GM23338 (cell line): Measurements from ENCODE around the gene SLC9A8.

ENCODE experiments used
- CREB1 ChIP-seq: fragments of 250-450 bp; sonication (Bioruptor Pico); IDR thresholded peaks from 2 replicates; pipeline ENCODE4 v1.5.0; 2020; ENCODE audit warnings: low read depth, mild to moderate bottlenecking, moderate library complexity
- EZH2 ChIP-seq: fragments of 200-600 bp; sonication (generic); IDR thresholded peaks from one replicate; pipeline ENCODE4 v1.8.0; 2017; ENCODE audit warnings: antibody characterized with exemption, mild to moderate bottlenecking, low read depth; ENCODE audit not compliant: unreplicated experiment
- EZH2phosphoT487 ChIP-seq: fragments of 200-600 bp; sonication (generic); IDR thresholded peaks from one replicate; pipeline ENCODE4 v1.8.1; 2018; ENCODE audit warnings: antibody characterized with exemption; ENCODE audit not compliant: unreplicated experiment
- JUNB ChIP-seq: IDR thresholded peaks from one replicate; pipeline ENCODE4 v1.6.1; 2016; ENCODE audit warnings: antibody characterized with exemption; ENCODE audit not compliant: unreplicated experiment
- NANOG ChIP-seq: IDR thresholded peaks from 2 replicates; pipeline ENCODE4 v1.6.1; 2016; ENCODE audit warnings: antibody characterized with exemption, borderline replicate concordance
- POLR2AphosphoS5 ChIP-seq: IDR thresholded peaks from 2 replicates; pipeline ENCODE4 v1.6.1; 2016; ENCODE audit warnings: antibody characterized with exemption, low read depth
- STAT1 ChIP-seq: IDR thresholded peaks from one replicate; pipeline ENCODE4 v1.6.1; 2016; ENCODE audit warnings: antibody characterized with exemption; ENCODE audit not compliant: unreplicated experiment
- TF ChIP-seq, protein P1 (sequence below), 2 experiments: fragments of 200-600 bp in 1 of 2; sonication (generic) in 1 of 2; conservative IDR thresholded peaks; 2 replicates each; pipeline versions ENCODE4 v1.5.1 to v1.6.1; 2016 to 2017; ENCODE audit warnings: antibody characterized with exemption in 2 of 2, low read depth in 2 of 2, mild to moderate bottlenecking in 2 of 2, moderate library complexity in 1 of 2
- TF ChIP-seq, protein P2 (sequence below): IDR thresholded peaks from 2 replicates; pipeline ENCODE4 v1.6.1; 2016; ENCODE audit warnings: antibody characterized with exemption
- TF ChIP-seq, protein P3 (sequence below): IDR thresholded peaks from one replicate; pipeline ENCODE4 v1.6.1; 2018; ENCODE audit warnings: antibody characterized with exemption; ENCODE audit not compliant: unreplicated experiment
- TF ChIP-seq, protein P4 (sequence below): fragments of 250-450 bp; sonication (Bioruptor Pico); IDR thresholded peaks from 2 replicates; pipeline ENCODE4 v1.5.0; 2020; ENCODE audit warnings: mild to moderate bottlenecking, moderate library complexity

DNA sequence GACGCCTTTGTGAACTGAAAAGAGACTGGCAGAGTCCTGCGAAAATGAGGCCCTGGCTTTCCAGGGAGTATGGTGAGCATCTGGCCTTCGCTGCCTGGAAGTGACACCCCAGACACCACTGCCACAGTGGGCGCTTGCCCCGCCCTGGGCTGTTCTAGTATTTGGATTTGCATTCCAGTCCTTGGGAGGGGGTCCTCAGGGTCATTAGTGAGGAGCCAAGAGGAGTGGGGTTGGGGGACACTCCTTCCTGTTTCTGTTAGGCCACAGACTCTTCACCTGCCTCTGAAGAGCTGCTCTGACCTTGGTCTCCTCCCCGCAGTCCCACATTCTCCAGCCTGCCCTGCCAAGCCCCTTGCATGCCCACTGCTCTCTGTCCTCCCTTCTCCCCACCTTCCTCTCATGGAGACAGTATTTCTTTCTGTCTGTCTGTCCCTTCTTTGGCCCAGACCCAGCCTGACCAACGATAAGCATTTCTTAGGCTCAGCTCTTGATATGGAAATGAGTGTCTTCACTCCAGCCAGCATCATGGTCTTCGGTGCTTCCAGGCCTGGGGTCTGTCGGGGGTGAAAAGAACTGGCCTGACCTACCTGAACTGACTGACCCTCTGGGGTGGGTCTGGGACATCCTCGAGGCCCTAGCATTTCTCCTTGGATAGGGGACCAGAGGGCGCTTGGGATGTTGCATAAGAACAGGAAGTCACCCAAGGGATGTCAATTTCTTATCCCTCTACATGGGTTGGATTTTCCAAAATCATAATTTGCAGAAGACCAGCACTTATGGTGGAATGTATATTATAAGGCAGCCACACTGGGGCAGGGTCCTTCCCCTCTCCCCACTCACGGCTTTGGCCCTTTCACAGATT is 19.4 kb downstream of the SLC9A8 start:
- no peak for TF ChIP-seq POLR2AphosphoS5
- no peak for TF ChIP-seq EZH2
- no peak for TF ChIP-seq NANOG
- no peak for TF ChIP-seq CREB1 (CRISPR knock-in tag)
- TF ChIP-seq, protein P1, sequence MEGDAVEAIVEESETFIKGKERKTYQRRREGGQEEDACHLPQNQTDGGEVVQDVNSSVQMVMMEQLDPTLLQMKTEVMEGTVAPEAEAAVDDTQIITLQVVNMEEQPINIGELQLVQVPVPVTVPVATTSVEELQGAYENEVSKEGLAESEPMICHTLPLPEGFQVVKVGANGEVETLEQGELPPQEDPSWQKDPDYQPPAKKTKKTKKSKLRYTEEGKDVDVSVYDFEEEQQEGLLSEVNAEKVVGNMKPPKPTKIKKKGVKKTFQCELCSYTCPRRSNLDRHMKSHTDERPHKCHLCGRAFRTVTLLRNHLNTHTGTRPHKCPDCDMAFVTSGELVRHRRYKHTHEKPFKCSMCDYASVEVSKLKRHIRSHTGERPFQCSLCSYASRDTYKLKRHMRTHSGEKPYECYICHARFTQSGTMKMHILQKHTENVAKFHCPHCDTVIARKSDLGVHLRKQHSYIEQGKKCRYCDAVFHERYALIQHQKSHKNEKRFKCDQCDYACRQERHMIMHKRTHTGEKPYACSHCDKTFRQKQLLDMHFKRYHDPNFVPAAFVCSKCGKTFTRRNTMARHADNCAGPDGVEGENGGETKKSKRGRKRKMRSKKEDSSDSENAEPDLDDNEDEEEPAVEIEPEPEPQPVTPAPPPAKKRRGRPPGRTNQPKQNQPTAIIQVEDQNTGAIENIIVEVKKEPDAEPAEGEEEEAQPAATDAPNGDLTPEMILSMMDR (conservative IDR thresholded peaks at IDR 0.05; ENCODE audit: low read depth in 2 of 2) = no peak
- no peak for TF ChIP-seq STAT1
- TF ChIP-seq, protein P2, sequence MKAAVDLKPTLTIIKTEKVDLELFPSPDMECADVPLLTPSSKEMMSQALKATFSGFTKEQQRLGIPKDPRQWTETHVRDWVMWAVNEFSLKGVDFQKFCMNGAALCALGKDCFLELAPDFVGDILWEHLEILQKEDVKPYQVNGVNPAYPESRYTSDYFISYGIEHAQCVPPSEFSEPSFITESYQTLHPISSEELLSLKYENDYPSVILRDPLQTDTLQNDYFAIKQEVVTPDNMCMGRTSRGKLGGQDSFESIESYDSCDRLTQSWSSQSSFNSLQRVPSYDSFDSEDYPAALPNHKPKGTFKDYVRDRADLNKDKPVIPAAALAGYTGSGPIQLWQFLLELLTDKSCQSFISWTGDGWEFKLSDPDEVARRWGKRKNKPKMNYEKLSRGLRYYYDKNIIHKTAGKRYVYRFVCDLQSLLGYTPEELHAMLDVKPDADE = no peak
- no peak for TF ChIP-seq EZH2phosphoT487
- TF ChIP-seq, protein P3, sequence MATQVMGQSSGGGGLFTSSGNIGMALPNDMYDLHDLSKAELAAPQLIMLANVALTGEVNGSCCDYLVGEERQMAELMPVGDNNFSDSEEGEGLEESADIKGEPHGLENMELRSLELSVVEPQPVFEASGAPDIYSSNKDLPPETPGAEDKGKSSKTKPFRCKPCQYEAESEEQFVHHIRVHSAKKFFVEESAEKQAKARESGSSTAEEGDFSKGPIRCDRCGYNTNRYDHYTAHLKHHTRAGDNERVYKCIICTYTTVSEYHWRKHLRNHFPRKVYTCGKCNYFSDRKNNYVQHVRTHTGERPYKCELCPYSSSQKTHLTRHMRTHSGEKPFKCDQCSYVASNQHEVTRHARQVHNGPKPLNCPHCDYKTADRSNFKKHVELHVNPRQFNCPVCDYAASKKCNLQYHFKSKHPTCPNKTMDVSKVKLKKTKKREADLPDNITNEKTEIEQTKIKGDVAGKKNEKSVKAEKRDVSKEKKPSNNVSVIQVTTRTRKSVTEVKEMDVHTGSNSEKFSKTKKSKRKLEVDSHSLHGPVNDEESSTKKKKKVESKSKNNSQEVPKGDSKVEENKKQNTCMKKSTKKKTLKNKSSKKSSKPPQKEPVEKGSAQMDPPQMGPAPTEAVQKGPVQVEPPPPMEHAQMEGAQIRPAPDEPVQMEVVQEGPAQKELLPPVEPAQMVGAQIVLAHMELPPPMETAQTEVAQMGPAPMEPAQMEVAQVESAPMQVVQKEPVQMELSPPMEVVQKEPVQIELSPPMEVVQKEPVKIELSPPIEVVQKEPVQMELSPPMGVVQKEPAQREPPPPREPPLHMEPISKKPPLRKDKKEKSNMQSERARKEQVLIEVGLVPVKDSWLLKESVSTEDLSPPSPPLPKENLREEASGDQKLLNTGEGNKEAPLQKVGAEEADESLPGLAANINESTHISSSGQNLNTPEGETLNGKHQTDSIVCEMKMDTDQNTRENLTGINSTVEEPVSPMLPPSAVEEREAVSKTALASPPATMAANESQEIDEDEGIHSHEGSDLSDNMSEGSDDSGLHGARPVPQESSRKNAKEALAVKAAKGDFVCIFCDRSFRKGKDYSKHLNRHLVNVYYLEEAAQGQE = no peak
- TF ChIP-seq, protein P4, sequence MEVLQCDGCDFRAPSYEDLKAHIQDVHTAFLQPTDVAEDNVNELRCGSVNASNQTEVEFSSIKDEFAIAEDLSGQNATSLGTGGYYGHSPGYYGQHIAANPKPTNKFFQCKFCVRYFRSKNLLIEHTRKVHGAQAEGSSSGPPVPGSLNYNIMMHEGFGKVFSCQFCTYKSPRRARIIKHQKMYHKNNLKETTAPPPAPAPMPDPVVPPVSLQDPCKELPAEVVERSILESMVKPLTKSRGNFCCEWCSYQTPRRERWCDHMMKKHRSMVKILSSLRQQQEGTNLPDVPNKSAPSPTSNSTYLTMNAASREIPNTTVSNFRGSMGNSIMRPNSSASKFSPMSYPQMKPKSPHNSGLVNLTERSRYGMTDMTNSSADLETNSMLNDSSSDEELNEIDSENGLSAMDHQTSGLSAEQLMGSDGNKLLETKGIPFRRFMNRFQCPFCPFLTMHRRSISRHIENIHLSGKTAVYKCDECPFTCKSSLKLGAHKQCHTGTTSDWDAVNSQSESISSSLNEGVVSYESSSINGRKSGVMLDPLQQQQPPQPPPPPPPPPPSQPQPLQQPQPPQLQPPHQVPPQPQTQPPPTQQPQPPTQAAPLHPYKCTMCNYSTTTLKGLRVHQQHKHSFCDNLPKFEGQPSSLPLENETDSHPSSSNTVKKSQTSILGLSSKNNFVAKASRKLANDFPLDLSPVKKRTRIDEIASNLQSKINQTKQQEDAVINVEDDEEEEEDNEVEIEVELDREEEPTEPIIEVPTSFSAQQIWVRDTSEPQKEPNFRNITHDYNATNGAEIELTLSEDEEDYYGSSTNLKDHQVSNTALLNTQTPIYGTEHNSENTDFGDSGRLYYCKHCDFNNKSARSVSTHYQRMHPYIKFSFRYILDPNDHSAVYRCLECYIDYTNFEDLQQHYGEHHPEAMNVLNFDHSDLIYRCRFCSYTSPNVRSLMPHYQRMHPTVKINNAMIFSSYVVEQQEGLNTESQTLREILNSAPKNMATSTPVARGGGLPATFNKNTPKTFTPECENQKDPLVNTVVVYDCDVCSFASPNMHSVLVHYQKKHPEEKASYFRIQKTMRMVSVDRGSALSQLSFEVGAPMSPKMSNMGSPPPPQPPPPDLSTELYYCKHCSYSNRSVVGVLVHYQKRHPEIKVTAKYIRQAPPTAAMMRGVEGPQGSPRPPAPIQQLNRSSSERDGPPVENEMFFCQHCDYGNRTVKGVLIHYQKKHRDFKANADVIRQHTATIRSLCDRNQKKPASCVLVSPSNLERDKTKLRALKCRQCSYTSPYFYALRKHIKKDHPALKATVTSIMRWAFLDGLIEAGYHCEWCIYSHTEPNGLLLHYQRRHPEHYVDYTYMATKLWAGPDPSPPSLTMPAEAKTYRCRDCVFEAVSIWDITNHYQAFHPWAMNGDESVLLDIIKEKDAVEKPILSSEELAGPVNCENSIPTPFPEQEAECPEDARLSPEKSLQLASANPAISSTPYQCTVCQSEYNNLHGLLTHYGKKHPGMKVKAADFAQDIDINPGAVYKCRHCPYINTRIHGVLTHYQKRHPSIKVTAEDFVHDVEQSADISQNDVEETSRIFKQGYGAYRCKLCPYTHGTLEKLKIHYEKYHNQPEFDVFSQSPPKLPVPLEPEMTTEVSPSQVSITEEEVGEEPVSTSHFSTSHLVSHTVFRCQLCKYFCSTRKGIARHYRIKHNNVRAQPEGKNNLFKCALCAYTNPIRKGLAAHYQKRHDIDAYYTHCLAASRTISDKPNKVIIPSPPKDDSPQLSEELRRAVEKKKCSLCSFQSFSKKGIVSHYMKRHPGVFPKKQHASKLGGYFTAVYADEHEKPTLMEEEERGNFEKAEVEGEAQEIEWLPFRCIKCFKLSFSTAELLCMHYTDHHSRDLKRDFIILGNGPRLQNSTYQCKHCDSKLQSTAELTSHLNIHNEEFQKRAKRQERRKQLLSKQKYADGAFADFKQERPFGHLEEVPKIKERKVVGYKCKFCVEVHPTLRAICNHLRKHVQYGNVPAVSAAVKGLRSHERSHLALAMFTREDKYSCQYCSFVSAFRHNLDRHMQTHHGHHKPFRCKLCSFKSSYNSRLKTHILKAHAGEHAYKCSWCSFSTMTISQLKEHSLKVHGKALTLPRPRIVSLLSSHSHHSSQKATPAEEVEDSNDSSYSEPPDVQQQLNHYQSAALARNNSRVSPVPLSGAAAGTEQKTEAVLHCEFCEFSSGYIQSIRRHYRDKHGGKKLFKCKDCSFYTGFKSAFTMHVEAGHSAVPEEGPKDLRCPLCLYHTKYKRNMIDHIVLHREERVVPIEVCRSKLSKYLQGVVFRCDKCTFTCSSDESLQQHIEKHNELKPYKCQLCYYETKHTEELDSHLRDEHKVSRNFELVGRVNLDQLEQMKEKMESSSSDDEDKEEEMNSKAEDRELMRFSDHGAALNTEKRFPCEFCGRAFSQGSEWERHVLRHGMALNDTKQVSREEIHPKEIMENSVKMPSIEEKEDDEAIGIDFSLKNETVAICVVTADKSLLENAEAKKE (CRISPR knock-in tag) = no peak
- no peak for TF ChIP-seq JUNB
